Mesothelial cell of epicardium (in vitro differentiated cells): ENCODE results near the gene MAP4. TPM values are rescaled to one million over a fixed set of nuclear protein-coding genes. Genes with fewer than 3 reads are reported as not detected.

ENCODE experiments used
- DNase-seq, 2 experiments: peaks; one replicate each; pipeline ENCODE4 v3.0.0; 2021; ENCODE audit warnings: low spot score in 2 of 2; ENCODE audit not compliant: unreplicated experiment in 2 of 2
- H3K27ac Mint-ChIP-seq: 2 replicates; pipeline ENCODE4 v1.8.0; 2021; ENCODE audit warnings: mixed read lengths
- H3K27me3 Mint-ChIP-seq: 2 replicates; pipeline ENCODE4 v1.8.0; 2021; ENCODE audit warnings: low read depth, mixed read lengths
- H3K36me3 Mint-ChIP-seq: 2 replicates; pipeline ENCODE4 v1.8.0; 2021; ENCODE audit warnings: mixed read lengths
- H3K4me1 Mint-ChIP-seq: 2 replicates; pipeline ENCODE4 v1.8.0; 2021; ENCODE audit warnings: mixed read lengths
- H3K4me3 Mint-ChIP-seq: 2 replicates; pipeline ENCODE4 v1.8.0; 2021; ENCODE audit warnings: mild to moderate bottlenecking, moderate library complexity, mixed read lengths
- H3K9me3 Mint-ChIP-seq: 2 replicates; pipeline ENCODE4 v1.8.0; 2021; ENCODE audit warnings: mixed read lengths
- total RNA-seq: library from RNA; stranded (reverse); gene quantifications from 3 replicates; pipeline ENCODE4 v1.2.1, GENCODE V29; 2021
- TF ChIP-seq, protein P1 (sequence below): fragments of 200-600 bp; sonication (generic); IDR thresholded peaks from one replicate; pipeline ENCODE4 v1.5.0; 2021; ENCODE audit warnings: antibody characterized with exemption; ENCODE audit not compliant: unreplicated experiment

MAP4 gene
- total RNA-seq, 1 donor from 2014 or later = 153 TPM

GRCh38 chr3:47856669-47857068, 159.5 kb downstream of the MAP4 start:
- Mint-ChIP-seq H3K9me3 (no peaks in the 10 kb centered on the region), H3K36me3 (peaks cover 27% of the 10 kb centered on the region), H3K4me3 (no peak overlapping the region), H3K27ac (no peak overlapping the region), H3K4me1 (no peaks in the 10 kb centered on the region), H3K27me3 (no peaks in the 10 kb centered on the region)
- no peak for DNase-seq
- TF ChIP-seq, protein P1, sequence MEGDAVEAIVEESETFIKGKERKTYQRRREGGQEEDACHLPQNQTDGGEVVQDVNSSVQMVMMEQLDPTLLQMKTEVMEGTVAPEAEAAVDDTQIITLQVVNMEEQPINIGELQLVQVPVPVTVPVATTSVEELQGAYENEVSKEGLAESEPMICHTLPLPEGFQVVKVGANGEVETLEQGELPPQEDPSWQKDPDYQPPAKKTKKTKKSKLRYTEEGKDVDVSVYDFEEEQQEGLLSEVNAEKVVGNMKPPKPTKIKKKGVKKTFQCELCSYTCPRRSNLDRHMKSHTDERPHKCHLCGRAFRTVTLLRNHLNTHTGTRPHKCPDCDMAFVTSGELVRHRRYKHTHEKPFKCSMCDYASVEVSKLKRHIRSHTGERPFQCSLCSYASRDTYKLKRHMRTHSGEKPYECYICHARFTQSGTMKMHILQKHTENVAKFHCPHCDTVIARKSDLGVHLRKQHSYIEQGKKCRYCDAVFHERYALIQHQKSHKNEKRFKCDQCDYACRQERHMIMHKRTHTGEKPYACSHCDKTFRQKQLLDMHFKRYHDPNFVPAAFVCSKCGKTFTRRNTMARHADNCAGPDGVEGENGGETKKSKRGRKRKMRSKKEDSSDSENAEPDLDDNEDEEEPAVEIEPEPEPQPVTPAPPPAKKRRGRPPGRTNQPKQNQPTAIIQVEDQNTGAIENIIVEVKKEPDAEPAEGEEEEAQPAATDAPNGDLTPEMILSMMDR = no peak

- Mint-ChIP-seq H3K27ac (no peak overlapping the region), H3K36me3 (peaks cover 27% of the 10 kb centered on the region)
These were observed 160.5 kb downstream of the MAP4 start for GRCh38 chr3:47855461-47856383.

GRCh38 chr3:47854720-47855455, 161.3 kb downstream of the MAP4 start:
- Mint-ChIP-seq H3K4me3 (no peak overlapping the region), H3K36me3 (peaks cover 25% of the 10 kb centered on the region), H3K4me1 (no peaks in the 10 kb centered on the region), H3K9me3 (no peaks in the 10 kb centered on the region), H3K27me3 (no peaks in the 10 kb centered on the region), H3K27ac (no peak overlapping the region)
- TF ChIP-seq, protein P1 = no peak
- no peak for DNase-seq

More at GRCh38 chr3:47855461-47856383, 160.5 kb downstream of the MAP4 start:
- Mint-ChIP-seq H3K4me1 (no peaks in the 10 kb centered on the region), H3K4me3 (no peak overlapping the region), H3K9me3 (no peaks in the 10 kb centered on the region), H3K27me3 (no peaks in the 10 kb centered on the region)
- DNase-seq = no peak
- TF ChIP-seq, protein P1 = no peak

DNA sequence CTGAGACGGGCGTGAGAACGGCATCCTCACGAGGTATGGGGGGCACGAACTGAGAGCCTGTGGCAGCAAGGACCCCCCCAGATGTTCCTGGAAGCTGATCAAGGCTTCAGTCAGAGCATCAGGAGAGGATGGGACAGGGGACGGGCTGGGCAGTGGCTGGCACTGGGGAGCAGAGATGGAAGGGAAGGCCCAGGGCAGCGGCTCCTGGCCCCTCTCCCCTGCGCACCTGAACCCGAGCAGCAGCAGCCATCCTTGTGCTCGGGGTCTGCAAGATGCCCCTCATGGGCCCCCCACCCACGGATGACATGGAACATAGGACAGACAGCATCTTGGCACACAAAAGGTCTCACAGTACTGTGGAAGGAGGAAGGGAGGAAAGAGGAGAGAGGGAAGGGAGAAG, 161.9 kb downstream of the MAP4 start:
- DNase-seq = no peak
- Mint-ChIP-seq H3K9me3 (no peaks in the 10 kb centered on the region), H3K27ac (no peak overlapping the region), H3K4me1 (no peaks in the 10 kb centered on the region), H3K36me3 (peaks cover 19% of the 10 kb centered on the region), H3K4me3 (no peak overlapping the region), H3K27me3 (no peaks in the 10 kb centered on the region)
- TF ChIP-seq, protein P1 = no peak

DNA sequence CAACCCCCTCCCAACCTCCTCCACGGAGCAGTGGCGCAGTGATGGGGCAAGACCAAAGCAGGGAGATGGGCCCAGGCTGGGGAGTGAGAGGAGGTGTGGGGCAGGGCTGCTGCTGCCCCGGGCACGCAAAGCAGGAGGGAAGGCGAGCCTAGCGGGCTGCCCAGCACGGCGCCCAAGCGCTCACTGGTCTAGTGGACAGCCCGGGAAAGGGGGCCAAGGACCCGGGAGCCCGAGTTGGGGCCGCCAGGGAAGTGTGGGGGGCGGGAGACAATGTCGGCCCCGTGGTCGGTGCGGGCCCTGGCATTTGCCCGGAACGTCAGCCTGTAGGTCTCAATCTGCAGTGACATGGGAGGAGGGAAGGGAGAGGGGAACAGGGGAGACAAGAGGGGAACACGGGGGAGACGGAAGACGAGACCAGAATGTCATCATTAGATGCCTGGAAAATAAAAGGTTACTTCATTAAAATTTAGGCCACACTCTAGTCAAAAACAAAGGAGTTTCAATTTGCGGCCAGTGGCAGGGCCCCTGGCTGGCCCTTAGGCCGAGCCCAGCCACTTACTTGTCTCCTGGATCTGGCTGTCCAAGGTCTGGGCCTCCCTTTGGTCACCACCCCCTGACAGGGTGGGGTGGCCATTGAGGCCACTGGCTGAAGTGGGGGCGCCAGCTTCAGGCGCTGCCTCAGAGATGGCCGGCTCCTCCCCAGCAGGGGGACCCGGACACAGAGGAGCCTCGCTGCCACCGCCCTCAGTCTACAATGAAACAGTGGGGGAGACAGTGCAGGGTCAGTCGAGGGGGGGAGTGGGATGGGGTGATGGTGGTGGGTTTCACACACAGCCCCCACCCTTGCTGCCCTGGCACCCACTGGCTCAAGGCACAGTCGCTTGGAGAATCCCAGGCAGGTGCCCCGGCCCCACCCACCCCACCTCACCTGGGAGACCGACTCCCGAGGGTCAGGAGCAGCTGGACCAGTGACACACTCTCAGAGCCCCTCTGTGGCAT, 163.3 kb downstream of the MAP4 start:
- H3K27me3 Mint-ChIP-seq = no peaks in the 10 kb centered on the region
- TF ChIP-seq, protein P1 = no peak
- H3K27ac Mint-ChIP-seq = no peak overlapping the region
- H3K36me3 Mint-ChIP-seq = peaks cover 14% of the 10 kb centered on the region
- no peak for DNase-seq
- H3K4me1 Mint-ChIP-seq = no peaks in the 10 kb centered on the region
- no peak overlapping the region for H3K4me3 Mint-ChIP-seq
- H3K9me3 Mint-ChIP-seq = no peaks in the 10 kb centered on the region
